K562 (cell line): ENCODE measurements around the gene ZBTB9. TPM values are rescaled to one million over a fixed set of nuclear protein-coding genes. Genes with fewer than 3 reads are reported as not detected.
A peak's percentile ranks its signal among the peaks of the same experiment; 100 is the strongest.

Experiments
- ADNP ChIP-seq: fragments of 200-800 bp; sonication (Bioruptor generic); IDR thresholded peaks from 2 replicates; pipeline ENCODE4 v1.6.1; 2016; ENCODE audit warnings: missing genetic modification characterization, missing compliant biosample characterization
- ARID1B ChIP-seq: fragments of 450-650 bp; IDR thresholded peaks from 2 replicates; pipeline ENCODE4 v1.6.1; 2016; ENCODE audit warnings: antibody characterized with exemption, mild to moderate bottlenecking, inconsistent platforms
- ARNT ChIP-seq, 2 experiments: fragments of 450-650 bp; IDR thresholded peaks; 2 replicates each; pipeline ENCODE4 v1.6.1; 2016; ENCODE audit warnings: mild to moderate bottlenecking in 1 of 2
- ATF6 ChIP-seq: sonication (generic); formaldehyde crosslinking; IDR thresholded peaks from 2 replicates; pipeline ENCODE4 v1.4.0; 2020; ENCODE audit warnings: mild to moderate bottlenecking, missing genetic modification reagents
- CHD2 ChIP-seq: IDR thresholded peaks from 2 replicates; pipeline ENCODE4 v1.6.1; 2011; ENCODE audit warnings: low read depth, low read length
- HDAC2 ChIP-seq: fragments of 450-650 bp; IDR thresholded peaks from 2 replicates; pipeline ENCODE4 v1.6.1; 2016; ENCODE audit warnings: mild to moderate bottlenecking
- NFIX ChIP-seq: fragments of 250-450 bp; sonication (Bioruptor Pico); IDR thresholded peaks from 2 replicates; pipeline ENCODE4 v1.4.0; 2020; ENCODE audit warnings: low read depth, mild to moderate bottlenecking, moderate library complexity
- NRF1 ChIP-seq, 2 experiments: fragments of 450-650 bp; IDR thresholded peaks in 1 of 2; conservative IDR thresholded peaks in 1 of 2; 2 replicates each; pipeline ENCODE4 v1.6.1; 2014; ENCODE audit warnings: mild to moderate bottlenecking in 2 of 2
- PHB ChIP-seq: fragments of 250-450 bp; sonication (Bioruptor Pico); IDR thresholded peaks from 2 replicates; pipeline ENCODE4 v1.5.0; 2021
- PKNOX1 ChIP-seq: fragments of 450-650 bp; IDR thresholded peaks from 2 replicates; pipeline ENCODE4 v1.6.1; 2016
- POLR2AphosphoS5 ChIP-seq: IDR thresholded peaks from 2 replicates; pipeline ENCODE4 v1.6.1; 2011; ENCODE audit warnings: mild to moderate bottlenecking, low read depth, low read length, moderate library complexity; ENCODE audit not compliant: control insufficient read depth, insufficient read depth
- RBM25 ChIP-seq: fragments of 200-400 bp; formaldehyde crosslinking; IDR thresholded peaks from 2 replicates; pipeline ENCODE4 v1.6.1; 2018; ENCODE audit warnings: low read length, low read depth, moderate library complexity; ENCODE audit not compliant: severe bottlenecking
- RFX7 ChIP-seq: fragments of 250-450 bp; sonication (Bioruptor Pico); IDR thresholded peaks from 2 replicates; pipeline ENCODE4 v1.5.1; 2021; ENCODE audit warnings: mild to moderate bottlenecking
- TCF3 ChIP-seq: sonication (generic); formaldehyde crosslinking; IDR thresholded peaks from 2 replicates; pipeline ENCODE4 v1.4.0; 2020; ENCODE audit warnings: mild to moderate bottlenecking, missing genetic modification reagents
- YY1 ChIP-seq, 3 experiments: IDR thresholded peaks; 2 replicates each; pipeline ENCODE4 v1.6.1; 2011; ENCODE audit warnings: low read length in 2 of 3, mild to moderate bottlenecking in 2 of 3, moderate library complexity in 2 of 3, borderline replicate concordance in 1 of 3, control low read depth in 1 of 3, low read depth in 1 of 3; ENCODE audit not compliant: insufficient read depth in 3 of 3, insufficient replicate concordance in 2 of 3, control insufficient read depth in 1 of 3, insufficient read length in 1 of 3; ENCODE audit errors: extremely low read depth in 1 of 3
- ZBED1 ChIP-seq: IDR thresholded peaks from 2 replicates; pipeline ENCODE4 v1.6.1; 2014
- ZFPM2 ChIP-seq: fragments of 250-450 bp; sonication (Bioruptor Pico); IDR thresholded peaks from 2 replicates; pipeline ENCODE4 v1.5.1; 2022; ENCODE audit warnings: mild to moderate bottlenecking
- ZNF561 ChIP-seq: fragments of 450-650 bp; formaldehyde crosslinking; conservative IDR thresholded peaks from 2 replicates; pipeline ENCODE4 v1.4.0; 2020; ENCODE audit warnings: mild to moderate bottlenecking, moderate library complexity
- polyA plus RNA-seq, 8 experiments: library from polyadenylated mRNA; depleted of rRNA in 4 of 8; stranded (reverse) in 5 of 8; unstranded in 3 of 8; fragments of >200 nt; fragmentation: Nextera tagmentation in 2 of 8; fragmentation: Illumina TruSeq in 1 of 8; extraction: Ambion mirVana in 2 of 8; extraction: Trizol in 1 of 8; gene quantifications; 2 replicates each; pipeline versions ENCODE4 v1.2.1 to v1.2.3, GENCODE V29; 2011 to 2014; ENCODE audit warnings: inconsistent platforms in 1 of 8, missing spikeins in 1 of 8
- total RNA-seq, 7 experiments: library from RNA; depleted of rRNA in 6 of 7; stranded (reverse); fragments of >200 nt in 6 of 7; fragmentation: Illumina TruSeq in 2 of 7; extraction: Trizol in 2 of 7; gene quantifications; 2 replicates each; pipeline versions ENCODE4 v1.2.1 to v1.2.3, GENCODE V29; 2011 to 2021; ENCODE audit warnings: low replicate concordance in 1 of 7
- TF ChIP-seq, protein P1 (sequence below), 2 experiments: fragments of 450-650 bp in 1 of 2; sonication (generic) in 1 of 2; formaldehyde crosslinking in 1 of 2; IDR thresholded peaks in 1 of 2; conservative IDR thresholded peaks in 1 of 2; 2 replicates each; pipeline versions ENCODE4 v1.6.1 to v1.8.1; 2016 to 2023; ENCODE audit warnings: mild to moderate bottlenecking in 2 of 2, moderate library complexity in 2 of 2, inconsistent platforms in 1 of 2, missing genetic modification reagents in 1 of 2
- TF ChIP-seq, protein P2 (sequence below): IDR thresholded peaks from 2 replicates; pipeline ENCODE4 v1.6.1; 2012; ENCODE audit warnings: low read depth, low read length, improper control_type of control experiment, borderline replicate concordance
- TF ChIP-seq, protein P3 (sequence below): sonication (generic); formaldehyde crosslinking; IDR thresholded peaks from 2 replicates; pipeline ENCODE4 v1.8.0; 2022; ENCODE audit warnings: missing genetic modification reagents, mild to moderate bottlenecking, borderline replicate concordance

Gene ZBTB9
- total and polyA plus RNA-seq, 9 of the 15 experiments (the other 6 are each of a cell fraction or from before 2014, with no cell fraction given): 1.9 to 19.5 (median 10.4) TPM

DNA sequence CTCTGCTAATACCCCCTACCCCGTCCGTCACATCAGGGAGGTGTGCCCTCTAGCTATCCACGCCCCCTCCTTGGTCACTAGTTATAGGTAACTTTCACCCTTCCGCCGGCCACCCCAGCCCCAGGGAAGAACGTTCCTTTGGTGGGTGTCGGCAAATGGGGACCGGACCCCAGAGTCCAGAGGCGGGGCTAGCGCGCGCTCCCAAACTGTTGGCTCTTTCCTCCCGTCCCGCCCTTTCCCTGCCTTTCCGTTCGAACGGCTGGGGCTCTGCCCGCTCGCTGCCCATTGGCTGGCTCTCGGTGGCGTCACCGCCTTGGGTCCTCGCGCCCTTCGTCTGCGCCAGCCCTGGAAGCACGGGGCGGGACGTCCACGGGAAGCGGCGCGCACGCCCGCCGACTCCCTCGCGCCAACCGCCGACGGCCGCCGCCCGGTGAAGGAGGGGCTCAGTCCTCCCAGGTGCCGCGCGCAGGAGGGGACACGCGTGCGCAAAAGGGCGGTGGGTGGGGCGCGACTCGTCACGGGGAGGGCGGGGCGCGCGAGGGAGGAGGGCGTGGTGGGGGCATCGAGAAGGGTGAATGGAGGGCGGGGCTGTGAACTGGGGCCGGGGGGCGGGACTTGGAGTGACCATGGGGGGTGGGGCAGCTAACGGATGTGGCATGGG lies 44.2 kb upstream of the ZBTB9 start (continued):
- TF ChIP-seq ATF6 (CRISPR knock-in tag): peak; percentile 97; the same call in 1 of the 2 replicates
- TF ChIP-seq, protein P1, sequence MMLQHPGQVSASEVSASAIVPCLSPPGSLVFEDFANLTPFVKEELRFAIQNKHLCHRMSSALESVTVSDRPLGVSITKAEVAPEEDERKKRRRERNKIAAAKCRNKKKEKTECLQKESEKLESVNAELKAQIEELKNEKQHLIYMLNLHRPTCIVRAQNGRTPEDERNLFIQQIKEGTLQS (IDR thresholded peaks at IDR 0.05): peak; percentile 40; the same call in 1 of the 2 replicates
- TF ChIP-seq, protein P1 (CRISPR knock-in tag; conservative IDR thresholded peaks at IDR 0.05): no peak
- TF ChIP-seq YY1 (IDR thresholded peaks at IDR 0.05; ENCODE audit: borderline replicate concordance in 1 of 3, control insufficient read depth in 1 of 3, extremely low read depth in 1 of 3, insufficient read depth in 3 of 3, insufficient read length in 1 of 3, insufficient replicate concordance in 2 of 3, low read depth in 1 of 3, low read length in 2 of 3): peak in 2 of 3 experiments; percentile 47 to 69
- TF ChIP-seq PHB (CRISPR knock-in tag): 0 out of 2 replicates have a peak, but pooled peaks have one; percentile 94
- TF ChIP-seq ADNP (tag): no peak
- no peak for TF ChIP-seq NFIX (CRISPR knock-in tag)
- 0 out of 2 replicates have a peak, but pooled peaks have one; percentile 5 for TF ChIP-seq RFX7
- peak; percentile 45 for TF ChIP-seq TCF3 (CRISPR knock-in tag)
- peak; percentile 77 for TF ChIP-seq POLR2AphosphoS5
- TF ChIP-seq, protein P2, sequence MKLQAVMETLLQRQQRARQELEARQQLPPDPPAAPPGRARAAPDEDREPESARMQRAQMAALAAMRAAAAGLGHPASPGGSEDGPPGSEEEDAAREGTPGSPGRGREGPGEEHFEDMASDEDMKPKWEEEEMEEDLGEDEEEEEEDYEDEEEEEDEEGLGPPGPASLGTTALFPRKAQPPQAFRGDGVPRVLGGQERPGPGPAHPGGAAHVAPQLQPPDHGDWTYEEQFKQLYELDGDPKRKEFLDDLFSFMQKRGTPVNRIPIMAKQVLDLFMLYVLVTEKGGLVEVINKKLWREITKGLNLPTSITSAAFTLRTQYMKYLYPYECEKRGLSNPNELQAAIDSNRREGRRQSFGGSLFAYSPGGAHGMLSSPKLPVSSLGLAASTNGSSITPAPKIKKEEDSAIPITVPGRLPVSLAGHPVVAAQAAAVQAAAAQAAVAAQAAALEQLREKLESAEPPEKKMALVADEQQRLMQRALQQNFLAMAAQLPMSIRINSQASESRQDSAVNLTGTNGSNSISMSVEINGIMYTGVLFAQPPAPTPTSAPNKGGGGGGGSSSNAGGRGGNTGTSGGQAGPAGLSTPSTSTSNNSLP: no peak
- TF ChIP-seq ARNT (IDR thresholded peaks at IDR 0.05): no peak
- TF ChIP-seq, protein P3, sequence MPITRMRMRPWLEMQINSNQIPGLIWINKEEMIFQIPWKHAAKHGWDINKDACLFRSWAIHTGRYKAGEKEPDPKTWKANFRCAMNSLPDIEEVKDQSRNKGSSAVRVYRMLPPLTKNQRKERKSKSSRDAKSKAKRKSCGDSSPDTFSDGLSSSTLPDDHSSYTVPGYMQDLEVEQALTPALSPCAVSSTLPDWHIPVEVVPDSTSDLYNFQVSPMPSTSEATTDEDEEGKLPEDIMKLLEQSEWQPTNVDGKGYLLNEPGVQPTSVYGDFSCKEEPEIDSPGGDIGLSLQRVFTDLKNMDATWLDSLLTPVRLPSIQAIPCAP (CRISPR knock-in tag): no peak
- TF ChIP-seq CHD2: peak; percentile 57
- TF ChIP-seq ZBED1: peak; percentile 58; the same call in 1 of the 2 replicates
- peak; percentile 86 for TF ChIP-seq RBM25
- no peak for TF ChIP-seq ZNF561 (CRISPR knock-in tag)
- TF ChIP-seq ARID1B: no peak
- TF ChIP-seq ZFPM2 (CRISPR knock-in tag): 0 out of 2 replicates have a peak, but pooled peaks have one; percentile 57
- TF ChIP-seq NRF1 (conservative IDR thresholded peaks at IDR 0.05 in 1 of 2, IDR thresholded peaks at IDR 0.05 in 1 of 2): peak; percentile 94 to 95
- TF ChIP-seq PKNOX1: peak; percentile 87
- TF ChIP-seq HDAC2: peak; percentile 80
